Sigmoid colon (tissue), 7 donors: Measurements from ENCODE around the gene PSMD10. TPM values are rescaled to one million over a fixed set of nuclear protein-coding genes. Genes with fewer than 3 reads are reported as not detected.

Source experiments
- DNase-seq: peaks from one replicate; pipeline ENCODE4 v3.0.0-alpha.2; 2019
- H3K27ac ChIP-seq, 4 donors: fragments of 200-600 bp; sonication (generic); one replicate each; pipeline ENCODE4 v1.5.1; 2016 to 2019; ENCODE audit warnings: mild to moderate bottlenecking in 1 of 4
- H3K27me3 ChIP-seq, 3 donors: fragments of 200-600 bp; sonication (generic); one replicate each; pipeline ENCODE4 v1.5.1; 2019; ENCODE audit warnings: mild to moderate bottlenecking in 1 of 3
- H3K36me3 ChIP-seq, 4 donors: fragments of 200-600 bp; sonication (generic); one replicate each; pipeline ENCODE4 v1.5.1; 2016 to 2019
- H3K4me1 ChIP-seq, 4 donors: fragments of 200-600 bp; sonication (generic); one replicate each; pipeline ENCODE4 v1.5.1; 2017 to 2019
- H3K4me3 ChIP-seq, 4 donors: fragments of 200-600 bp; sonication (generic); one replicate each; pipeline ENCODE4 v1.5.1; 2017 to 2019; ENCODE audit warnings: mild to moderate bottlenecking in 2 of 4, moderate library complexity in 1 of 4
- H3K9me3 ChIP-seq, 4 donors: fragments of 200-600 bp in 3 of 4; sonication (generic) in 3 of 4; one replicate each; pipeline versions ENCODE4 v1.5.1 to v1.6.1; 2013 to 2019
- CTCF ChIP-seq, 4 experiments: fragments of 450-650 bp in 3 of 4; fragments of 200-600 bp in 1 of 4; IDR thresholded peaks; one replicate each; pipeline ENCODE4 v1.5.1; 2016 to 2019; ENCODE audit warnings: antibody characterized with exemption in 4 of 4, mild to moderate bottlenecking in 3 of 4, moderate library complexity in 2 of 4
- EP300 ChIP-seq, 4 donors: sonication (generic); formaldehyde crosslinking; IDR thresholded peaks; one replicate each; pipeline ENCODE4 v1.6.1; 2017; ENCODE audit warnings: antibody characterized with exemption in 4 of 4
- POLR2A ChIP-seq, 2 donors: fragments of 450-650 bp; IDR thresholded peaks; one replicate each; pipeline ENCODE4 v1.6.1; 2016; ENCODE audit warnings: antibody characterized with exemption in 2 of 2, mild to moderate bottlenecking in 2 of 2, moderate library complexity in 2 of 2
- POLR2AphosphoS5 ChIP-seq, 4 donors: sonication (generic); formaldehyde crosslinking; IDR thresholded peaks; one replicate each; pipeline ENCODE4 v1.6.1; 2017; ENCODE audit warnings: antibody characterized with exemption in 4 of 4
- WGBS, 2 donors: extraction: QIAGEN DNeasy Blood & Tissue Kit; methylation state at CpG; one replicate each; pipeline ENCODE4 v1.1.7; 2013; 5-methylcytosine and 5-hydroxymethylcytosine counted together
- intact Hi-C: fragments of 100-400 bp; cut with DNase I; formaldehyde crosslinking; loops from one replicate; pipeline ENCODE4 v1.15.1; 2023
- polyA plus RNA-seq, 3 donors: library from polyadenylated mRNA; stranded (reverse); fragments of 200-250 nt; gene quantifications; one replicate each; pipeline ENCODE4 v1.2.3, GENCODE V29; 2013
- total RNA-seq, 4 donors: library from RNA; depleted of rRNA; stranded (reverse); fragments of >200 nt; gene quantifications; one replicate each; pipeline ENCODE4 v1.1.0, GENCODE V29; 2016
- donor health status: healthy with polysubstance abuse.
- donor health status: Bipolar disorder and iron deficiency.
- donor health status: healthy.

Gene PSMD10
- total RNA-seq (10 to 100 TPM; 21.6 to 51.7 (median 36.7) TPM), polyA plus RNA-seq (10 to 100 TPM; 34.7 to 69.1 (median 43.2) TPM)

GRCh38 chrX:108091264-108091877 lies at the start of gene PSMD10, which contains the start of gene ATG4A:
Gene PSMD10 (minus strand): TSS chrX:108091542. CDS start chrX:108091520, 22 bp downstream.
Gene ATG4A (plus strand): TSS chrX:108091778. CDS start chrX:108091827, 49 bp downstream.
- no peak for TF ChIP-seq EP300 (IDR thresholded peaks at IDR 0.05)
- TF ChIP-seq POLR2A (IDR thresholded peaks at IDR 0.05): peak; percentile 48 to 62
- peak in 1 of 4 experiments; percentile 12 for TF ChIP-seq CTCF (IDR thresholded peaks at IDR 0.05)
- TF ChIP-seq POLR2AphosphoS5 (IDR thresholded peaks at IDR 0.05): peak; percentile 60 to 88 (median 84)
- intact Hi-C loops: loop anchor here (5.0 kb wide), 1 partner anchor 264 kb away; the partner anchor contains the start of gene MID2
- peak; percentile 96 for DNase-seq
- H3K36me3 ChIP-seq: peaks cover 0 to 17% (median 3%) of the 10 kb centered on the region in 4 donors
- H3K4me3 ChIP-seq: peak within 1 kb of the TSS; percentile 41 to 59 (median 56)
- H3K27me3 ChIP-seq: no peaks in the 10 kb centered on the region
- 0% methylated on average over 47 of the region's 47 CpGs for WGBS, 2 donors
- H3K27ac ChIP-seq: peak within 1 kb of the TSS; percentile 79 to 87 (median 84)
- H3K4me1 ChIP-seq: peaks cover 0 to 16% (median 6%) of the 10 kb centered on the region in 4 donors
- no peaks in the 10 kb centered on the region for H3K9me3 ChIP-seq

GRCh38 chrX:108138814-108139702 lies 47.7 kb upstream of the PSMD10 start:
- Histone ChIP-seq H3K4me3 (no peak overlapping the region), H3K36me3 (peaks cover 0 to 11% (median 0%) of the 10 kb centered on the region in 4 donors), H3K27ac (no peak overlapping the region), H3K27me3 (no peaks in the 10 kb centered on the region), H3K4me1 (no peaks in the 10 kb centered on the region), H3K9me3 (no peaks in the 10 kb centered on the region)
- no peak for TF ChIP-seq POLR2AphosphoS5 (IDR thresholded peaks at IDR 0.05)
- TF ChIP-seq POLR2A (IDR thresholded peaks at IDR 0.05): no peak
- TF ChIP-seq EP300 (IDR thresholded peaks at IDR 0.05): no peak
- TF ChIP-seq CTCF (IDR thresholded peaks at IDR 0.05): peak in 2 of 4 experiments; percentile 11 to 32
- WGBS, 2 donors: 84 to 91% methylated on average over 7 of the region's 7 CpGs
- intact Hi-C loops: no loop called here
- DNase-seq: no peak

GRCh38 chrX:108134724-108135123 lies 43.4 kb upstream of the PSMD10 start:
- TF ChIP-seq POLR2AphosphoS5 (IDR thresholded peaks at IDR 0.05): no peak
- no peak for TF ChIP-seq CTCF (IDR thresholded peaks at IDR 0.05)
- no peak for TF ChIP-seq POLR2A (IDR thresholded peaks at IDR 0.05)
- TF ChIP-seq EP300 (IDR thresholded peaks at IDR 0.05): no peak
- no peak for DNase-seq
- intact Hi-C loops: no loop called here
- H3K36me3 ChIP-seq: peaks cover 0 to 11% (median 0%) of the 10 kb centered on the region in 4 donors
- H3K27ac ChIP-seq: no peak overlapping the region
- no peaks in the 10 kb centered on the region for H3K27me3 ChIP-seq
- WGBS, 2 donors: 90 to 91% methylated on average over 1 of the region's 1 CpG
- no peaks in the 10 kb centered on the region for H3K9me3 ChIP-seq
- H3K4me3 ChIP-seq: no peak overlapping the region
- H3K4me1 ChIP-seq: no peaks in the 10 kb centered on the region

- no peaks in the 10 kb centered on the region for H3K9me3 ChIP-seq
- H3K36me3 ChIP-seq: peaks cover 0 to 5% (median 0%) of the 10 kb centered on the region in 4 donors
- DNase-seq: no peak
- H3K27ac ChIP-seq: no peak overlapping the region
- H3K4me3 ChIP-seq: no peak overlapping the region
- no peaks in the 10 kb centered on the region for H3K4me1 ChIP-seq
- intact Hi-C loops: no loop called here
- WGBS, 2 donors: 85 to 93% methylated on average over 2 of the region's 2 CpGs
- H3K27me3 ChIP-seq: no peaks in the 10 kb centered on the region
- TF ChIP-seq EP300 (IDR thresholded peaks at IDR 0.05) (no peak), POLR2A (IDR thresholded peaks at IDR 0.05) (no peak), CTCF (IDR thresholded peaks at IDR 0.05) (no peak), POLR2AphosphoS5 (IDR thresholded peaks at IDR 0.05) (no peak)
Measured at GRCh38 chrX:108132876-108133275, 41.5 kb upstream of the PSMD10 start.
